ENCODE measurements around the gene ADAM33. TPM values are rescaled to one million over a fixed set of nuclear protein-coding genes. Genes with fewer than 3 reads are reported as not detected.

Gene ADAM33
- total RNA-seq, 1 donor from 2014 or later = not detected

DNA sequence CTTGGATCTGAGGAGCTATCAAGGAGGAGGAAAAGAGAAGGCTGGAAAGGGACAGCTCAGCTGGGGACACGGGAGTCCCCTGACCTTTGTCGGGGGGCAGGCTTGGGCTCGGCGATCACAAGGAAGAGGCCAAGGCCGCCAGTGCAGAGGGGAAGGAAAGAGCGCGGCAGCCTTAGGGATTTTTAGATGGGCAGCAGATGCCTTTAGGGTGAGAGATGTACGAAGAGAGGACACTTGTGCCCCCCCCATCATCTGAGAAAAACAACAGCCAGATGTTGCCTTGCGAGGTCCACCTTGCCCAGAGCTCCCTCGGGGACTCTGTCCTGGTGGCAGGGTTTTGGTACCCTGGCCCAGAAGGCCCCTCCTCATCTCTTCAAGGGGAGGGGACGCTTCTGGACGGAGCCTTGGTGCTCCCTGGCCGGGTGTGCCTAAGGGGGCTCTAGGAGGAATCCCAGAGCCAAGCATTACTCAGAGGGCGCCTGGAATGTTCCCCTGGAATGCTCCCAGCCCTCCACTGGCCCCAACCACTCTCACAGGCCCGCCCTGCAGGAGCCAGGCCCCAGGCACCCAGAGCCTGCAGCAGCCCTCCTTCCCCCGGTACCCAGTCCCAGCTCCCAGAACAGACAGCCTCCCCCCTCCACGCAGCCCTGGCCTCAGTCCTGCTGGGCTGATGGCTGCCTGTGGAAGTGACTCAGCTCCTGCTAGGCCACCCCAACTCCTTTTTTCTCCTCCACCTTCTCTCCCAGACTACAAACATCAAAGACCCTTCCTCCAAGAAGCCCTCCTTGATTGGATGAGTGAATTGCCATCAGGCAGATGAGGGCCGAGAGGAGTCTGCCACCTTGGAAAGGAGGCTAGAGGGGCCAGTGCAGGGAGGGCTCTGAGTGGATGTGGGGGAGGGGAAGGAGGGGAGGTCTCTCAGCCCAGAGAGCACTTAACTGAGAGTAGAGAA, 1.8 kb downstream of the ADAM33 start:
- no peak for DNase-seq (ENCODE audit: low read depth)
- TF ChIP-seq, protein P1, sequence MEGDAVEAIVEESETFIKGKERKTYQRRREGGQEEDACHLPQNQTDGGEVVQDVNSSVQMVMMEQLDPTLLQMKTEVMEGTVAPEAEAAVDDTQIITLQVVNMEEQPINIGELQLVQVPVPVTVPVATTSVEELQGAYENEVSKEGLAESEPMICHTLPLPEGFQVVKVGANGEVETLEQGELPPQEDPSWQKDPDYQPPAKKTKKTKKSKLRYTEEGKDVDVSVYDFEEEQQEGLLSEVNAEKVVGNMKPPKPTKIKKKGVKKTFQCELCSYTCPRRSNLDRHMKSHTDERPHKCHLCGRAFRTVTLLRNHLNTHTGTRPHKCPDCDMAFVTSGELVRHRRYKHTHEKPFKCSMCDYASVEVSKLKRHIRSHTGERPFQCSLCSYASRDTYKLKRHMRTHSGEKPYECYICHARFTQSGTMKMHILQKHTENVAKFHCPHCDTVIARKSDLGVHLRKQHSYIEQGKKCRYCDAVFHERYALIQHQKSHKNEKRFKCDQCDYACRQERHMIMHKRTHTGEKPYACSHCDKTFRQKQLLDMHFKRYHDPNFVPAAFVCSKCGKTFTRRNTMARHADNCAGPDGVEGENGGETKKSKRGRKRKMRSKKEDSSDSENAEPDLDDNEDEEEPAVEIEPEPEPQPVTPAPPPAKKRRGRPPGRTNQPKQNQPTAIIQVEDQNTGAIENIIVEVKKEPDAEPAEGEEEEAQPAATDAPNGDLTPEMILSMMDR (conservative IDR thresholded peaks at IDR 0.05; ENCODE audit: low read depth, low read length) = no peak
- H3K4me3 ChIP-seq (ENCODE audit: low read depth, low read length) = no peak overlapping the region

DNA sequence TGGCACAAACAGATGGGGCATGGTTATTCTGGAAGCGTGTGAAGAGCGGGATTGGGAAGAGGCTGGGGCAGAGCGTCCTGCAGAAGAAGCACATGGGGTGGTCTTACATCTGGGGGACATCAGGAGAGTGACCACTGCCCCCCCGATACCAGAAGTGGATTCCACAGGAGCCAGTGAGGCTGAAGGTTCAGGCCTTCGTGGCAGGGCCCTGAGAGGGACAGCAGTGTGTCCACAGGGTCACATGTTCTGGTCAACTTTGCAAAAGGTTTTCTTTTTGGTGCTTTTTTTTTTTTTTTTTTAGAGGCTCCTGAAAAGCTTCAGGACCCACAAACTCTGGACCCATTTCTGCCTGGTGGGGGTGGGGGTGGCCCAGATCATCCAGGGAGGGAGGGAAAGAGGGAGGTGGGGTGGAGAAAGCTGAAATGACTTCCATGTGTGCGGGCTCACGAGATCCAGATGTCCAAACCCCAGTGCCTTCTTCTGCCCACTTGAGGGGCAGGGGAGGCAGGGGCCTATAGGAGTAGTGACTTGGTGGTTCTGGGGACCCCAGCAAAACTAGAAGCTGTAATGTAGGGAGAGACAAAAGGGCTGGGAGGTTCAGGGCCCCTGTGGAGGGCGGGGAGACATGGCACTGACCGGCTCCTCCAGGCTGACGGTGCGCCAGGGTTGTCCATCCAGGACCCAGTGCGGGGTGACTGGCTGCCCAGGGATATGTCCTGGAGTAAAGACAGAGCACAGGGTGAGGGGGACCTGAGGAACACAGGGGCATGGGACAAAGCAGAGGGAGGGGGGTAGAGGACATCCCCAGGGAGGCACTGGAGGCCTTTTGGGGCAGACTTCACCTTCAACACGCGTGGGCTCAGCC, 2.7 kb downstream of the ADAM33 start:
- no peak for DNase-seq (ENCODE audit: low read depth)
- TF ChIP-seq, protein P1 (conservative IDR thresholded peaks at IDR 0.05; ENCODE audit: low read depth, low read length) = no peak
- H3K4me3 ChIP-seq (ENCODE audit: low read depth, low read length) = no peak overlapping the region

DNA sequence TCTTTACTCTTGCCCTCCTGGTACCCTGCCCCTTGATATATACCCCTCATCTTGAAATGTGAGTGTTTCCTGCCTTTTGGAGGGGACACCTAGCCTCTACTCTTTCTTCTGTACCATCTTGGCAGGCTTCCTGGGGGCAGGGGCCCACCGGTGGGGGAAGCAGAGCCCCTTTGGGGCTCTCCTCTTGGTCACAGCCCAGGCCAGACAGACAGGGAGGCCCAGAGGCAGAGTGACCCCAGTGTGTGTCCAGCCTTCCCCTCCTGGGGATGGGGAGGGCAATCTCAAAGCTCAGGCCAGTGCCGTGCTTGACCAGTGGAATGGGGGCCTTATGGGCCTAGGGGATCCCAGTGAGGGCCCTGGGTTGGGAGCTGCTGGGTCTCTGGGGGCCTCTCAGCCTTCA, 3.6 kb downstream of the ADAM33 start:
- TF ChIP-seq, protein P1 (conservative IDR thresholded peaks at IDR 0.05; ENCODE audit: low read depth, low read length) = no peak
- H3K4me3 ChIP-seq (ENCODE audit: low read depth, low read length) = no peak overlapping the region
- DNase-seq (ENCODE audit: low read depth) = no peak

DNA sequence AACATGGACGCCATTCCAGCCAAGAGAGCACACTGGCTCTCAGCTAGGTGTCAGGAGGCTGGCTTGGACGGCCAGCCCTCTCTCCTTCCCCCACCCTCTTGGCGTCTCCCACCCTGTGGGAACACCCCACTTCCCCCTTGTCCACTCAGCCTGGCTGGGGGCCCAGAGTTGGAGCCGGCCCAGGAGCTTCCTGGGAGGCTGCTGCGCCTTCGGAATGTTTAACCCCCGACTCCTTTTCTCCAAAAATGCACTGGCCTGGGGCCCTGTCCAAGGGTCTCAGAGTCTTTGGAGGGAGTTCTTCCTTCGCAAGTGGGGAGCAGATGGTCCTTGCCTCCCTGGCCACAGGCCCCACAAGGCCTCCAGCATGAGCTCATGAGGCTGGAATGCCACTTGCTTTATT, 4.1 kb downstream of the ADAM33 start:
- H3K4me3 ChIP-seq (ENCODE audit: low read depth, low read length) = no peak overlapping the region
- no peak for DNase-seq (ENCODE audit: low read depth)
- TF ChIP-seq, protein P1 (conservative IDR thresholded peaks at IDR 0.05; ENCODE audit: low read depth, low read length) = no peak

DNA sequence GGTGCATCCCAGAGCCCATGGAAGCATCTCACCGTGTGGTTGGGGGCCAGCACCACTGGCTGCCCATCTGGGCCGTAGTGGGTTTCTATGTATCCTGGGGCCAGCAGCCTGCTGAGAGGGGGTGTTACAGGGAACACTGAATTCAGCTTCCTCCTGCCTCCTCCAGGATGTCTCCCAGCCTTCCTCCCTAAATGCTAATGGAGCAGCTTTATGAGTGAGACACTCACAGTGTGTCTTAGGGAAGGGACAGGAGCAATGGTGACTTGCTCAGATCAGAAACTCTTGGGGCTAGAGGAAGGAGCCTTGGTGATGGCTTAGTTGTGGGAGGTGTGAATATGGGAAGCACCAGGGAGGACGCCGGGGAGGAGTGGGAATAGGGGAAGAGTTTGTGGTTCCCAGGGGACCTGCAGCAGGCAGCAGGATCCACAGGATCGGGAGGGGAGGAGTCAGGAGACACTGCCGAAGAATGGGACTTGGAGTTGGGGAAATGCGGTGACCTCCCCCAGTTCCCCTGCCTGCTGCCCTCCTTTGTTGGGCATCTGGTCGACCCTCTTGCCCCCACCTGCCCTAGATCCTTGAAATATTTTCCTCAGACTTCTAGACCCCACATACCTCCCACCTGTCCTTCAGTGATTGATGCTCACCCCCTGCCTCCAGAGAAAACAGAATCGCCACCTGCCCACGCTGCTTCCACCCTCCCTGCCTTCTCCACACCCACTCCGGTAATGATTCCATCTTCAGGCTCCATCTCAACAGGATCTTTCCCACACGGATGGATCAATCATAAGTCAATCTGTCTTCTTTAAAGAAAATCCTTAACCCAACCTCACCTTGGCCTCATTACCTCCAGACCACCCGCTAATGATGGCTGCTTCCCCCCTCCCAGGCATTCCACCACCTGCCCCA, 6.6 kb downstream of the ADAM33 start:
- TF ChIP-seq, protein P1 (conservative IDR thresholded peaks at IDR 0.05; ENCODE audit: low read depth, low read length) = no peak
- H3K4me3 ChIP-seq (ENCODE audit: low read depth, low read length) = no peak overlapping the region
- DNase-seq (ENCODE audit: low read depth) = no peak

DNA sequence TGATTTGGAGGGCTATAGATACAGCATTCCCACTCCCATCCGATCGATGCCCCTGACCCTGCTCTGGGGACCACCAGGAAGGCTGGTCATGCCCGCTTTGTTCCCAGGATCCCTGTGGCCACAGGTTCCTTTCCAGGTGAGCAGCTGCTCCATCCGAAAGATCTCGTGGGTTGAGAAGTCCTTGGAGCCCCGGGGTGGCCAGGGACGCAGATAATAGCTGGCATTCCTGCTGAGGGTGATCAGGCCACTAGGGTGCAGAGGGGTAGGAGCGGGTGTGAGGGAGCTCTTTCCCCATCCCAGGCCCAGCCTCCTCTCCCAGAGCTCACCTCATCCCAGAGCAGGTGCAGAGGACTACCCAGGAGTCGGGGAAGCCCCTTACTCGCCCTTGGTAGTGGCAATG, 7.4 kb downstream of the ADAM33 start:
- H3K4me3 ChIP-seq (ENCODE audit: low read depth, low read length) = no peak overlapping the region
- TF ChIP-seq, protein P1 (conservative IDR thresholded peaks at IDR 0.05; ENCODE audit: low read depth, low read length) = no peak
- no peak for DNase-seq (ENCODE audit: low read depth)

Data from epithelial cell of proximal tubule (primary cell).